Natural killer cell (primary cell): ENCODE results near the gene CDH23. TPM values are rescaled to one million over a fixed set of nuclear protein-coding genes. Genes with fewer than 3 reads are reported as not detected.
"Not testable (repeated sequence)": the region's sequence is repeated elsewhere in the genome, so short reads cannot be mapped to it uniquely, and the experiment has no call there.

Source experiments
- ATAC-seq, 3 donors: fragments of 150-1000 bp in 2 of 3; fragments of 200-7000 bp in 1 of 3; cut with Tn5 transposase; 1 replicate in 1 of 3; 2 replicates in 2 of 3; pipeline ENCODE4 v1.10.0; 2021; ENCODE audit warnings: mild to moderate bottlenecking in 2 of 3, moderate library complexity in 2 of 3
- DNase-seq, 2 donors: peaks; one replicate each; pipeline versions ENCODE4 v3.0.0 to v3.0.0-alpha.2; 2013 to 2021; ENCODE audit warnings: mixed read lengths in 1 of 2
- H3K27ac ChIP-seq: one replicate; pipeline ENCODE4 v1.5.1; 2013; ENCODE audit warnings: mild to moderate bottlenecking, low read length
- H3K27me3 ChIP-seq: one replicate; pipeline ENCODE4 v1.6.1; 2013; ENCODE audit warnings: low read length; ENCODE audit not compliant: control insufficient read depth, insufficient read depth
- H3K36me3 ChIP-seq: one replicate; pipeline ENCODE4 v1.6.1; 2013; ENCODE audit warnings: low read length; ENCODE audit not compliant: control insufficient read depth, insufficient read depth
- H3K4me1 ChIP-seq: one replicate; pipeline ENCODE4 v1.6.1; 2013; ENCODE audit warnings: low read length; ENCODE audit not compliant: control insufficient read depth, insufficient read depth
- H3K4me3 ChIP-seq: one replicate; pipeline ENCODE4 v1.5.1; 2013; ENCODE audit warnings: low read length
- H3K9me3 ChIP-seq: one replicate; pipeline ENCODE4 v1.6.1; 2013; ENCODE audit warnings: low read length; ENCODE audit not compliant: control insufficient read depth, insufficient read depth
- H3K27ac Mint-ChIP-seq, 2 donors: one replicate each; pipeline ENCODE4 v1.8.0; 2022; ENCODE audit warnings: mild to moderate bottlenecking in 2 of 2, mixed read lengths in 2 of 2, moderate library complexity in 1 of 2
- H3K27me3 Mint-ChIP-seq, 2 donors: one replicate each; pipeline ENCODE4 v1.8.0; 2022; ENCODE audit warnings: low read depth in 2 of 2, mixed read lengths in 2 of 2
- H3K36me3 Mint-ChIP-seq: one replicate; pipeline ENCODE4 v1.8.0; 2022; ENCODE audit warnings: mixed read lengths
- H3K4me1 Mint-ChIP-seq, 2 donors: one replicate each; pipeline ENCODE4 v1.8.0; 2022; ENCODE audit warnings: mixed read lengths in 2 of 2
- H3K4me3 Mint-ChIP-seq: one replicate; pipeline ENCODE4 v1.8.0; 2022; ENCODE audit warnings: mild to moderate bottlenecking, moderate library complexity, mixed read lengths
- H3K9me3 Mint-ChIP-seq, 2 donors: one replicate each; pipeline ENCODE4 v1.8.0; 2022; ENCODE audit warnings: mixed read lengths in 2 of 2
- CTCF ChIP-seq: fragments of 200-600 bp; IDR thresholded peaks from one replicate; pipeline ENCODE4 v1.8.0; 2022; ENCODE audit warnings: antibody characterized with exemption
- WGBS: methylation state at CpG from one replicate; pipeline ENCODE4 v1.1.7; 2013; ENCODE audit warnings: missing lambda C conversion rate; ENCODE audit not compliant: insufficient coverage; 5-methylcytosine and 5-hydroxymethylcytosine counted together
- intact Hi-C: fragments of 100-400 bp; cut with micrococcal nuclease; formaldehyde crosslinking; loops from one replicate; pipeline ENCODE4 v1.14.2; 2022
- total RNA-seq, 4 donors: library from RNA; stranded (reverse); fragments of 120-200 nt in 1 of 4; gene quantifications; one replicate each; pipeline versions ENCODE4 v1.2.3 to v1.2.4, GENCODE V29; 2013 to 2022

CDH23 gene
- total RNA-seq, 3 donors from 2014 or later (not counting 1 experiment from before 2014, with no cell fraction given), result 1.2 to 6.0 (median 4.3) TPM

GRCh38 chr10:71850743-71851464 lies 454.2 kb downstream of the CDH23 start, which contains the start of gene PSAP:
Gene PSAP (minus strand): TSS chr10:71851251. CDS start chr10:71851221, 30 bp downstream.
- peak; percentile 96 to 98 (median 97) for ATAC-seq
- H3K27ac ChIP-seq, result peak within 1 kb of the TSS; percentile 70
- Mint-ChIP-seq H3K36me3 (no peaks in the 10 kb centered on the region), H3K4me3 (peak within 1 kb of the TSS; percentile 97), H3K27ac (peak within 1 kb of the TSS; percentile 90 to 91), H3K9me3 (no peaks in the 10 kb centered on the region), H3K4me1 (peaks cover 44 to 48% of the 10 kb centered on the region in 2 donors), H3K27me3 (no peaks in the 10 kb centered on the region)
- WGBS, result under 1% methylated on average over 49 of the region's 49 CpGs
- H3K36me3 ChIP-seq, result no peaks in the 10 kb centered on the region
- H3K4me3 ChIP-seq, result peak within 1 kb of the TSS; percentile 89
- peaks cover 29% of the 10 kb centered on the region for H3K4me1 ChIP-seq
- intact Hi-C loops, result loop anchor here (2.0 kb wide), 1 partner anchor 78 kb away; the partner anchor contains the start of gene VSIR
- TF ChIP-seq CTCF, result no peak
- H3K9me3 ChIP-seq, result no peaks in the 10 kb centered on the region
- DNase-seq, result peak; percentile 98 to 99
- H3K27me3 ChIP-seq, result no peaks in the 10 kb centered on the region

- Mint-ChIP-seq H3K27ac (peak overlapping the region; percentile 90 to 91), H3K4me1 (peaks cover 43 to 45% of the 10 kb centered on the region in 2 donors), H3K4me3 (peak overlapping the region; percentile 97)
- not testable (repeated sequence) for ATAC-seq, H3K27me3 Mint-ChIP-seq, H3K36me3 ChIP-seq, H3K9me3 Mint-ChIP-seq, H3K9me3 ChIP-seq, H3K27me3 ChIP-seq, H3K36me3 Mint-ChIP-seq, DNase-seq
- intact Hi-C loops, result loop anchor here (2.0 kb wide), 1 partner anchor 79 kb away; the partner anchor contains the start of gene VSIR
- 54% methylated on average over 19 of the region's 20 CpGs for WGBS
- Histone ChIP-seq H3K27ac (peak overlapping the region; percentile 6), H3K4me3 (peak overlapping the region; percentile 89), H3K4me1 (peaks cover 28% of the 10 kb centered on the region)
Observed at GRCh38 chr10:71851465-71852095, 454.9 kb downstream of the CDH23 start.

- Mint-ChIP-seq H3K4me1 (peaks cover 38 to 39% of the 10 kb centered on the region in 2 donors), H3K36me3 (no peaks in the 10 kb centered on the region), H3K4me3 (no peak overlapping the region), H3K27ac (peak overlapping the region in 1 of 2 donors; percentile 90), H3K27me3 (no peaks in the 10 kb centered on the region), H3K9me3 (no peaks in the 10 kb centered on the region)
- Histone ChIP-seq H3K9me3 (no peaks in the 10 kb centered on the region), H3K36me3 (no peaks in the 10 kb centered on the region), H3K4me1 (peaks cover 28% of the 10 kb centered on the region), H3K27me3 (no peaks in the 10 kb centered on the region), H3K4me3 (no peak overlapping the region), H3K27ac (no peak overlapping the region)
- no peak for TF ChIP-seq CTCF
- 56% methylated on average over 11 of the region's 11 CpGs for WGBS
- DNase-seq, result no peak
- no peak for ATAC-seq
- intact Hi-C loops, result no loop called here
Observed at GRCh38 chr10:71852355-71852937, 455.7 kb downstream of the CDH23 start.

GRCh38 chr10:71854031-71854430 lies 457.3 kb downstream of the CDH23 start:
- 89% methylated on average over 5 of the region's 5 CpGs for WGBS
- no peaks in the 10 kb centered on the region for H3K36me3 Mint-ChIP-seq
- intact Hi-C loops, result no loop called here
- no peak for DNase-seq
- peaks cover 22 to 23% of the 10 kb centered on the region in 2 donors for H3K4me1 Mint-ChIP-seq
- Histone ChIP-seq H3K27ac (no peak overlapping the region), H3K4me3 (no peak overlapping the region), H3K36me3 (no peaks in the 10 kb centered on the region), H3K27me3 (no peaks in the 10 kb centered on the region), H3K4me1 (peaks cover 26% of the 10 kb centered on the region), H3K9me3 (no peaks in the 10 kb centered on the region)
- H3K9me3 Mint-ChIP-seq, result no peaks in the 10 kb centered on the region
- no peak overlapping the region for H3K4me3 Mint-ChIP-seq
- ATAC-seq, result no peak
- no peak overlapping the region for H3K27ac Mint-ChIP-seq
- no peak for TF ChIP-seq CTCF
- H3K27me3 Mint-ChIP-seq, result peaks cover 0 to 6% of the 10 kb centered on the region in 2 donors
